Measurements from ENCODE around the gene FGF19.

DNA sequence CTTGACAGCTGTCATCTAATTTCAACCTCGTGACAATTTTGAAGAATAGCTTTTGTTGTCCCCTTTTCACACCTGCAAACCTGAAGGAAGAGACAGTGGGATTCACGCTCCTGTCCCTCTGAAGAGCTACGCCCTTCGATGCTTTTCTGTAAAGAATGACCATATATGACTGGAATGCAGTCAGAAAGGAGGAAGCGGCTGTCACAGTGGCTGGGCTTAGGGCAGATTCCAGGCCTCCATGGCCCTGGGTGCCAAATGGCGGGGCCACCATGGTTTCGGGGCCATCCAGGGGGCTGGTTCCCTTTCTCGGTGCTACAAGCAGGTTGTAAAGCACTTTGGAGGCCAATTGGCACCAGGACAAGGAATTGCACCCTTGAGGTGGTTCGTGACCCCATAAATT lies 22.2 kb upstream of the FGF19 start:
- TF ChIP-seq, protein P1, sequence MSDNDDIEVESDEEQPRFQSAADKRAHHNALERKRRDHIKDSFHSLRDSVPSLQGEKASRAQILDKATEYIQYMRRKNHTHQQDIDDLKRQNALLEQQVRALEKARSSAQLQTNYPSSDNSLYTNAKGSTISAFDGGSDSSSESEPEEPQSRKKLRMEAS (IDR thresholded peaks at IDR 0.05) = no peak
- TF ChIP-seq CREB1 (IDR thresholded peaks at IDR 0.05; ENCODE audit: low read depth) = no peak
- TF ChIP-seq TCF12 (IDR thresholded peaks at IDR 0.05; ENCODE audit: low read depth) = no peak
- TF ChIP-seq, protein P2, sequence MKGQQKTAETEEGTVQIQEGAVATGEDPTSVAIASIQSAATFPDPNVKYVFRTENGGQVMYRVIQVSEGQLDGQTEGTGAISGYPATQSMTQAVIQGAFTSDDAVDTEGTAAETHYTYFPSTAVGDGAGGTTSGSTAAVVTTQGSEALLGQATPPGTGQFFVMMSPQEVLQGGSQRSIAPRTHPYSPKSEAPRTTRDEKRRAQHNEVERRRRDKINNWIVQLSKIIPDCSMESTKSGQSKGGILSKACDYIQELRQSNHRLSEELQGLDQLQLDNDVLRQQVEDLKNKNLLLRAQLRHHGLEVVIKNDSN (IDR thresholded peaks at IDR 0.05) = no peak
- TF ChIP-seq ZBTB7A (IDR thresholded peaks at IDR 0.05; ENCODE audit: low read depth) = no peak
- no peak for TF ChIP-seq EGR1 (IDR thresholded peaks at IDR 0.05)
- no peak for TF ChIP-seq EP300 (IDR thresholded peaks at IDR 0.05; ENCODE audit: borderline replicate concordance)
- TF ChIP-seq RAD21 (IDR thresholded peaks at IDR 0.05; ENCODE audit: low read depth) = no peak
- TF ChIP-seq YY1 (IDR thresholded peaks at IDR 0.05; ENCODE audit: low read depth) = no peak

Data from Ishikawa (cell line).